Liver (tissue), 9 donors: ENCODE measurements around the gene EYA3. TPM values are rescaled to one million over a fixed set of nuclear protein-coding genes. Genes with fewer than 3 reads are reported as not detected.

Experiments used
- DNase-seq: peaks from one replicate; pipeline ENCODE4 v3.0.0-alpha.2; 2017; ENCODE audit warnings: low spot score
- H3K27ac ChIP-seq, 2 donors: one replicate each; pipeline ENCODE4 v1.7.0; 2013; ENCODE audit warnings: inconsistent platforms in 2 of 2, low read length in 2 of 2, control low read depth in 1 of 2, low read depth in 1 of 2, mild to moderate bottlenecking in 1 of 2
- H3K27me3 ChIP-seq, 4 donors: one replicate each; pipeline versions ENCODE4 v1.6.1 to v1.7.0; 2013; ENCODE audit warnings: low read length in 3 of 4, inconsistent platforms in 1 of 4, mild to moderate bottlenecking in 1 of 4, moderate library complexity in 1 of 4; ENCODE audit not compliant: control insufficient read depth in 4 of 4, insufficient read depth in 4 of 4
- H3K36me3 ChIP-seq, 4 donors: one replicate each; pipeline versions ENCODE4 v1.6.1 to v1.7.0; 2013; ENCODE audit warnings: low read length in 3 of 4, mild to moderate bottlenecking in 3 of 4, low read depth in 1 of 4, moderate library complexity in 1 of 4; ENCODE audit not compliant: control insufficient read depth in 4 of 4, insufficient read depth in 3 of 4
- H3K4me1 ChIP-seq, 4 donors: one replicate each; pipeline versions ENCODE4 v1.6.1 to v1.7.0; 2013; ENCODE audit warnings: low read length in 3 of 4, mild to moderate bottlenecking in 3 of 4, moderate library complexity in 1 of 4; ENCODE audit not compliant: control insufficient read depth in 4 of 4, insufficient read depth in 4 of 4
- H3K4me3 ChIP-seq, 3 donors: one replicate each; pipeline versions ENCODE4 v1.6.1 to v1.7.0; 2013; ENCODE audit warnings: low read length in 3 of 3, control low read depth in 1 of 3, low read depth in 1 of 3, mild to moderate bottlenecking in 1 of 3
- H3K9ac ChIP-seq, 2 donors: one replicate each; pipeline ENCODE4 v1.7.0; 2013; ENCODE audit warnings: low read length in 2 of 2, mild to moderate bottlenecking in 2 of 2, moderate library complexity in 2 of 2, control low read depth in 1 of 2, low read depth in 1 of 2
- H3K9me3 ChIP-seq, 4 donors: one replicate each; pipeline versions ENCODE4 v1.6.1 to v1.7.0; 2013; ENCODE audit warnings: low read length in 3 of 4; ENCODE audit not compliant: control insufficient read depth in 4 of 4
- ATF3 ChIP-seq: IDR thresholded peaks from 2 replicates; pipeline ENCODE4 v1.6.1; 2016; ENCODE audit warnings: antibody characterized with exemption
- CTCF ChIP-seq: fragments of 150-350 bp; IDR thresholded peaks from 2 replicates; pipeline ENCODE4 v1.5.1; 2017; ENCODE audit warnings: improper control_type of control experiment, low read depth, low read length; ENCODE audit not compliant: missing input control
- EGR1 ChIP-seq, 2 donors: IDR thresholded peaks; 2 replicates each; pipeline ENCODE4 v1.6.1; 2016 to 2018; ENCODE audit warnings: antibody characterized with exemption in 2 of 2, low read depth in 2 of 2
- FOXA1 ChIP-seq: IDR thresholded peaks from 2 replicates; pipeline ENCODE4 v1.6.1; 2016; ENCODE audit warnings: antibody characterized with exemption
- FOXA2 ChIP-seq: IDR thresholded peaks from 2 replicates; pipeline ENCODE4 v1.6.1; 2016; ENCODE audit warnings: antibody characterized with exemption
- GABPA ChIP-seq, 2 donors: IDR thresholded peaks in 1 of 2; conservative IDR thresholded peaks in 1 of 2; 2 replicates each; pipeline ENCODE4 v1.6.1; 2016; ENCODE audit warnings: antibody characterized with exemption in 2 of 2, mild to moderate bottlenecking in 1 of 2, moderate library complexity in 1 of 2
- HNF4A ChIP-seq, 2 donors: conservative IDR thresholded peaks; 2 replicates each; pipeline ENCODE4 v1.6.1; 2016; ENCODE audit warnings: antibody characterized with exemption in 2 of 2, mild to moderate bottlenecking in 2 of 2
- HNF4G ChIP-seq: IDR thresholded peaks from 2 replicates; pipeline ENCODE4 v1.6.1; 2016; ENCODE audit warnings: antibody characterized with exemption
- JUND ChIP-seq, 2 donors: IDR thresholded peaks; 2 replicates each; pipeline ENCODE4 v1.6.1; 2016; ENCODE audit warnings: antibody characterized with exemption in 2 of 2
- MAX ChIP-seq: IDR thresholded peaks from 2 replicates; pipeline ENCODE4 v1.6.1; 2016; ENCODE audit warnings: antibody characterized with exemption
- NR2F2 ChIP-seq: IDR thresholded peaks from 2 replicates; pipeline ENCODE4 v1.6.1; 2016; ENCODE audit warnings: antibody characterized with exemption
- RAD21 ChIP-seq, 2 donors: IDR thresholded peaks; 2 replicates each; pipeline ENCODE4 v1.6.1; 2016; ENCODE audit warnings: antibody characterized with exemption in 2 of 2, mild to moderate bottlenecking in 2 of 2
- RXRA ChIP-seq, 2 donors: IDR thresholded peaks; 2 replicates each; pipeline ENCODE4 v1.6.1; 2017 to 2018; ENCODE audit warnings: antibody characterized with exemption in 2 of 2, mild to moderate bottlenecking in 1 of 2
- SP1 ChIP-seq: IDR thresholded peaks from 2 replicates; pipeline ENCODE4 v1.6.1; 2018; ENCODE audit warnings: antibody characterized with exemption, mild to moderate bottlenecking
- TAF1 ChIP-seq: conservative IDR thresholded peaks from 2 replicates; pipeline ENCODE4 v1.6.1; 2016; ENCODE audit warnings: antibody characterized with exemption, mild to moderate bottlenecking
- YY1 ChIP-seq: IDR thresholded peaks from 2 replicates; pipeline ENCODE4 v1.6.1; 2016; ENCODE audit warnings: antibody characterized with exemption, mild to moderate bottlenecking
- ZBTB33 ChIP-seq: IDR thresholded peaks from 2 replicates; pipeline ENCODE4 v1.6.1; 2016; ENCODE audit warnings: antibody characterized with exemption
- WGBS: extraction: QIAGEN DNeasy Blood & Tissue Kit; methylation state at CpG from one replicate; pipeline ENCODE4 v1.1.7; 2013; 5-methylcytosine and 5-hydroxymethylcytosine counted together
- polyA plus RNA-seq, 2 donors: library from polyadenylated mRNA; stranded (reverse) in 1 of 2; unstranded in 1 of 2; fragments of 200-250 nt in 1 of 2; fragments of >200 nt in 1 of 2; fragmentation: Nextera tagmentation in 1 of 2; extraction: Ambion mirVana in 1 of 2; gene quantifications; one replicate each; pipeline versions ENCODE4 v1.2.1 to v1.2.3, GENCODE V29; 2013 to 2015
- total RNA-seq, 2 donors: library from RNA; depleted of rRNA; stranded (reverse); fragments of >200 nt; gene quantifications; one replicate each; pipeline ENCODE4 v1.2.3, GENCODE V29; 2014
- donor health status: healthy.
- donor health status: healthy.
- donor health status: healthy.
- donor health status: healthy.
- donor health status: healthy.

Gene EYA3
- total and polyA plus RNA-seq, 4 donors = 3.6 to 12.6 (median 6.0) TPM

- DNase-seq = no peak
- Histone ChIP-seq H3K27me3 (peaks cover 0 to 4% (median 0%) of the 10 kb centered on the region in 4 donors), H3K9ac (no peak overlapping the region), H3K36me3 (no peaks in the 10 kb centered on the region), H3K4me3 (no peak overlapping the region), H3K9me3 (no peaks in the 10 kb centered on the region), H3K27ac (no peak overlapping the region), H3K4me1 (peaks cover 0 to 8% (median 4%) of the 10 kb centered on the region in 4 donors)
- no peak for TF ChIP-seq NR2F2
- TF ChIP-seq FOXA2 = no peak
- no peak for TF ChIP-seq YY1
- no peak for TF ChIP-seq HNF4G
- TF ChIP-seq GABPA (IDR thresholded peaks at IDR 0.05 in 1 of 2, conservative IDR thresholded peaks at IDR 0.05 in 1 of 2) = no peak
- TF ChIP-seq JUND (IDR thresholded peaks at IDR 0.05) = no peak
- TF ChIP-seq EGR1 (IDR thresholded peaks at IDR 0.05; ENCODE audit: low read depth in 2 of 2) = no peak
- TF ChIP-seq TAF1 = no peak
- no peak for TF ChIP-seq RXRA (IDR thresholded peaks at IDR 0.05)
- TF ChIP-seq ZBTB33 = no peak
- no peak for TF ChIP-seq SP1
- TF ChIP-seq HNF4A (conservative IDR thresholded peaks at IDR 0.05) = no peak
- TF ChIP-seq MAX = no peak
- no peak for TF ChIP-seq CTCF
- TF ChIP-seq FOXA1 = no peak
- TF ChIP-seq RAD21 (IDR thresholded peaks at IDR 0.05) = no peak
- WGBS = 83% methylated on average over 5 of the region's 5 CpGs
Observed at GRCh38 chr1:27936370-27936769, 152.0 kb downstream of the EYA3 start.

GRCh38 chr1:27935721-27936120, 152.7 kb downstream of the EYA3 start:
- Histone ChIP-seq H3K36me3 (no peaks in the 10 kb centered on the region), H3K9ac (no peak overlapping the region), H3K9me3 (no peaks in the 10 kb centered on the region), H3K4me1 (peaks cover 0 to 8% (median 4%) of the 10 kb centered on the region in 4 donors), H3K27ac (no peak overlapping the region), H3K4me3 (no peak overlapping the region), H3K27me3 (peaks cover 0 to 4% (median 0%) of the 10 kb centered on the region in 4 donors)
- no peak for TF ChIP-seq TAF1
- no peak for TF ChIP-seq NR2F2
- no peak for TF ChIP-seq HNF4G
- TF ChIP-seq ATF3 = no peak
- no peak for TF ChIP-seq GABPA (IDR thresholded peaks at IDR 0.05 in 1 of 2, conservative IDR thresholded peaks at IDR 0.05 in 1 of 2)
- TF ChIP-seq SP1 = no peak
- no peak for TF ChIP-seq RXRA (IDR thresholded peaks at IDR 0.05)
- no peak for TF ChIP-seq MAX
- DNase-seq = no peak
- 56% methylated on average over 8 of the region's 8 CpGs for WGBS
